Measurements from ENCODE around the gene ARID1A. TPM values are rescaled to one million over a fixed set of nuclear protein-coding genes. Genes with fewer than 3 reads are reported as not detected.

Gene ARID1A
- total RNA-seq, 1 experiment from 2014 or later: 60.5 TPM

DNA sequence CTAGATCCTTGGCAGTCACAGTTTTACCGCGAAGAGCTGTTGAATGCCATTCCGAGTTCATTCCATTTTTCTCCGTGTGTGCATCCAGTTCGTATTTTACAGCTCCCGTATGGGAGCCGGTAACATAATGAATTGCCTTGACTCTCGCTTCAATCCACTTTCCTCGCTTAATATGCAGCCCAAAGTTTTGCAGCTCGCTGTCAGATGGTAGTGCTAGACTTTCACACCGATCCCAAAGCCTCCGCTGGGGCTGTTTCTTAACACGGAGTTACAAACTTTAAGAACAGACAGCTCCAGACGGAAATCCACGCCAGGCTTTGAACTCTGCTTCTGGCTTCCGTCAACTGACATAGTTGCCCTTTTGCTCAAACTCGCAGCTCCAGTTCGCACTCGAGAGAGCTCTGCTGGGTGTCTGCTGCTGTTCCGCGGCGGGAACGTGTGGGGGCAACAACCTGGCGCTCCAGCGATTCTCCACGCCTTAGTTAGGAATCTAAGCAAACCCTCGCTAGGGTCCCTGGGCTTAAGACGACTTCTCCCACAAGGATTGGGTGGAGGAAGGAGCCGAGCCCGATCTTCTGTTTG, 3.5 kb upstream of the ARID1A start:
- Histone ChIP-seq H3K4me2 (peak overlapping the region; percentile 97), H3K27me3 (ENCODE audit: insufficient read depth, low read depth) (no peaks in the 10 kb centered on the region), H3K9me3 (ENCODE audit: insufficient read depth, low read depth) (no peaks in the 10 kb centered on the region), H3K27ac (peak overlapping the region; percentile 90), H3F3A (ENCODE audit: insufficient read depth, low read depth) (peaks cover 24% of the 10 kb centered on the region), H3K4me1 (replicated peaks; ENCODE audit: insufficient read depth) (peaks cover 27% of the 10 kb centered on the region), H3K36me3 (ENCODE audit: low read depth) (no peaks in the 10 kb centered on the region), H3K9me2 (ENCODE audit: insufficient read depth) (no peaks in the 10 kb centered on the region), H3K79me2 (ENCODE audit: low read depth) (peaks cover 22% of the 10 kb centered on the region), H4K20me1 (ENCODE audit: insufficient read depth) (no peaks in the 10 kb centered on the region), H2AFZ (peak overlapping the region; percentile 83), H3K4me3 (peak overlapping the region; percentile 73)
- ChIA-PET CTCF (interaction anchor here (1.1 to 1.6 kb wide), 2 partner anchors 15 to 37 kb away, joined by 4 to 15 read pairs; no protein-coding TSS in a partner anchor), POLR2A (ENCODE audit: unreplicated experiment) (interaction anchor here (0.6 to 1.7 kb wide), 10 partner anchors 10 to 462 kb away, joined by 3 to 16 read pairs (median 6); partner anchors contain the start of gene GPATCH3)
- no peak for TF ChIP-seq EZH2 (IDR thresholded peaks at IDR 0.05; ENCODE audit: low read depth)
- TF ChIP-seq, protein P1, sequence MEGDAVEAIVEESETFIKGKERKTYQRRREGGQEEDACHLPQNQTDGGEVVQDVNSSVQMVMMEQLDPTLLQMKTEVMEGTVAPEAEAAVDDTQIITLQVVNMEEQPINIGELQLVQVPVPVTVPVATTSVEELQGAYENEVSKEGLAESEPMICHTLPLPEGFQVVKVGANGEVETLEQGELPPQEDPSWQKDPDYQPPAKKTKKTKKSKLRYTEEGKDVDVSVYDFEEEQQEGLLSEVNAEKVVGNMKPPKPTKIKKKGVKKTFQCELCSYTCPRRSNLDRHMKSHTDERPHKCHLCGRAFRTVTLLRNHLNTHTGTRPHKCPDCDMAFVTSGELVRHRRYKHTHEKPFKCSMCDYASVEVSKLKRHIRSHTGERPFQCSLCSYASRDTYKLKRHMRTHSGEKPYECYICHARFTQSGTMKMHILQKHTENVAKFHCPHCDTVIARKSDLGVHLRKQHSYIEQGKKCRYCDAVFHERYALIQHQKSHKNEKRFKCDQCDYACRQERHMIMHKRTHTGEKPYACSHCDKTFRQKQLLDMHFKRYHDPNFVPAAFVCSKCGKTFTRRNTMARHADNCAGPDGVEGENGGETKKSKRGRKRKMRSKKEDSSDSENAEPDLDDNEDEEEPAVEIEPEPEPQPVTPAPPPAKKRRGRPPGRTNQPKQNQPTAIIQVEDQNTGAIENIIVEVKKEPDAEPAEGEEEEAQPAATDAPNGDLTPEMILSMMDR (conservative IDR thresholded peaks at IDR 0.05): no peak; the same call in 1 of the 2 replicates
- no TSS peak for BruUV-seq (replicated peaks)
- peak; percentile 75 to 81 for DNase-seq
- intact Hi-C loops (cut with micrococcal nuclease; ENCODE audit: unreplicated experiment): loop anchor here (5.0 to 10.0 kb wide), 2 partner anchors 60 to 172 kb away; partner anchors contain the start of gene SFN

DNA sequence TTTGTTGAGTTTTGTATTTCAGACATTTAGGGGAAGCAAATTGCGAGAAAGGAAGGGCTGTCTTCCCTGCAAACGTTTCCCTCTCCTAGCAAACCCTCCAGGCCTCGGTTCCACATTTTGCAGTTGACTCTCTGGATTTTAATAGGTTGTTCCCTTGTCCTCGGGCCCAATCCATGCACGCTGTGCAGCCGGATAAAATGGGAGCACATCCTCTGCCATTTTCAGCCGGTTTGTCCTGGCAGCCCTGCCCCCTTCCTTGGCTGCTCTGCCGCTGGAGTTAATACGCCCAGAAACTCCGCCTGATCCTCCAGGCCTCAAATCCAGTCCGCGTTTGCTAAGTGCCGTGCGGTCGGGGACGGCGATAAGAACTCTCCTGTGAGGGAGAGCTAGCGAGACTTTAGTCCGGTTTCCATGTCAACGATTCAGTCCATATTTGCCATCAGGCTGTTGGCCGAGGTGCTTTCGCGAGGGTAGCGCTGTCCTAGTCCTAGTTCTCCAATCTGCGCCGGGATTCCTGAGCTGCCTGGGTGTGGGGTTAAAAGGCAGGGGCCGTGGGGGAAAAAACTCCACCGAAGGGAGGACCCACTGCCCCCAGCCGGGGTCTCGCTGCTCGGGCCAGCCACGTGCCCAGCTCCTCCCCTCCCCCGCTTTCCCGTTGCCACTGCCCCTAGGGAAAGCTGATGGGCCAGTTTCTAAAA, 2.9 kb upstream of the ARID1A start:
- intact Hi-C loops (cut with micrococcal nuclease; ENCODE audit: unreplicated experiment): loop anchor here (1.0 to 10.0 kb wide), 3 partner anchors 59 to 172 kb away; partner anchors contain the start of gene SFN
- peak; percentile 91 to 93 for DNase-seq
- H3K4me3 ChIP-seq: peak overlapping the region; percentile 73
- BruUV-seq (replicated peaks): no TSS peak
- peaks cover 28% of the 10 kb centered on the region for H3K79me2 ChIP-seq (ENCODE audit: low read depth)
- peak overlapping the region; percentile 83 for H2AFZ ChIP-seq
- H3K9me3 ChIP-seq (ENCODE audit: insufficient read depth, low read depth): no peaks in the 10 kb centered on the region
- H3K27me3 ChIP-seq (ENCODE audit: insufficient read depth, low read depth): no peaks in the 10 kb centered on the region
- no peaks in the 10 kb centered on the region; the same call in 1 of the 2 replicates for H4K20me1 ChIP-seq (ENCODE audit: insufficient read depth)
- no peaks in the 10 kb centered on the region for H3K36me3 ChIP-seq (ENCODE audit: low read depth)
- peaks cover 27% of the 10 kb centered on the region for H3K4me1 ChIP-seq (replicated peaks; ENCODE audit: insufficient read depth)
- peak overlapping the region; percentile 97 for H3K4me2 ChIP-seq
- ChIA-PET POLR2A (ENCODE audit: unreplicated experiment) (interaction anchor here (0.6 to 1.7 kb wide), 11 partner anchors 9 to 261 kb away, joined by 3 to 30 read pairs (median 7); partner anchors contain the start of genes DHDDS and PIGV), CTCF (interaction anchor here (0.6 to 1.3 kb wide), 3 partner anchors 15 to 700 kb away, joined by 3 to 5 read pairs (median 4); no protein-coding TSS in a partner anchor)
- H3F3A ChIP-seq (ENCODE audit: insufficient read depth, low read depth): peaks cover 24% of the 10 kb centered on the region
- peak overlapping the region; percentile 90 for H3K27ac ChIP-seq
- TF ChIP-seq, protein P1 (conservative IDR thresholded peaks at IDR 0.05): no peak
- no peak for TF ChIP-seq EZH2 (IDR thresholded peaks at IDR 0.05; ENCODE audit: low read depth)
- no peaks in the 10 kb centered on the region for H3K9me2 ChIP-seq (ENCODE audit: insufficient read depth)

All from PC-9 (cell line).